Measurements from ENCODE around the gene RPP25L. TPM values are rescaled to one million over a fixed set of nuclear protein-coding genes. Genes with fewer than 3 reads are reported as not detected.
"Not testable (repeated sequence)": the region's sequence is repeated elsewhere in the genome, so short reads cannot be mapped to it uniquely, and the experiment has no call there.

The RPP25L gene
- total RNA-seq, 4 donors from 2014 or later, result 16.6 to 29.4 (median 21.2) TPM

GRCh38 chr9:34642679-34643078, 30.8 kb upstream of the RPP25L start:
- H3K9me3 ChIP-seq, result no peaks in the 10 kb centered on the region
- peaks cover 1 to 26% (median 7%) of the 10 kb centered on the region in 3 donors for H3K4me1 ChIP-seq
- WGBS, 2 donors (ENCODE audit: low coverage in 1 of 2), result 80 to 87% methylated on average over 1 of the region's 1 CpG
- no peak overlapping the region for H3K27ac ChIP-seq
- no peaks in the 10 kb centered on the region for H3K36me3 ChIP-seq
- no peaks in the 10 kb centered on the region for H3K27me3 ChIP-seq
- no peak overlapping the region for H3K4me3 ChIP-seq
- no peak for ATAC-seq
- TF ChIP-seq POLR2A (IDR thresholded peaks at IDR 0.05), result no peak
- no peak for TF ChIP-seq POLR2AphosphoS5 (IDR thresholded peaks at IDR 0.05)
- no peak for TF ChIP-seq CTCF (IDR thresholded peaks at IDR 0.05)

GRCh38 chr9:34639322-34639721, 27.4 kb upstream of the RPP25L start:
- not testable (repeated sequence) for H3K27me3 ChIP-seq, ATAC-seq, H3K9me3 ChIP-seq, H3K27ac ChIP-seq, H3K4me3 ChIP-seq
- Histone ChIP-seq H3K4me1 (peaks cover 0 to 40% (median 8%) of the 10 kb centered on the region in 3 donors), H3K36me3 (peaks cover 0 to 13% of the 10 kb centered on the region in 2 donors)
- 74 to 100% methylated on average over 1 to 8 of the region's 8 CpGs for WGBS, 2 donors (ENCODE audit: low coverage in 1 of 2)

GRCh38 chr9:34638138-34638445, 26.2 kb upstream of the RPP25L start:
- WGBS, 2 donors (ENCODE audit: low coverage in 1 of 2), result 8 to 33% methylated on average over 3 to 5 of the region's 7 CpGs
- Histone ChIP-seq H3K9me3 (no peaks in the 10 kb centered on the region), H3K4me1 (peaks cover 0 to 47% (median 8%) of the 10 kb centered on the region in 3 donors), H3K27ac (peak overlapping the region; percentile 18 to 93 (median 89)), H3K27me3 (no peaks in the 10 kb centered on the region), H3K4me3 (peak overlapping the region; percentile 49 to 85), H3K36me3 (peaks cover 0 to 13% of the 10 kb centered on the region in 2 donors)
- TF ChIP-seq POLR2AphosphoS5 (IDR thresholded peaks at IDR 0.05) (no peak), EP300 (IDR thresholded peaks at IDR 0.05) (no peak), POLR2A (IDR thresholded peaks at IDR 0.05) (no peak), CTCF (IDR thresholded peaks at IDR 0.05) (no peak)
- ATAC-seq, result no peak

GRCh38 chr9:34637356-34638137, 25.6 kb upstream of the RPP25L start, which contains the start of gene SIGMAR1:
SIGMAR1 (minus strand) TSS chr9:34637787; CDS start chr9:34637697, 90 bp downstream.
- 0 to 3% methylated on average over 7 to 8 of the region's 74 CpGs for WGBS, 2 donors (ENCODE audit: low coverage in 1 of 2)
- no peaks in the 10 kb centered on the region for H3K9me3 ChIP-seq
- H3K36me3 ChIP-seq, result peaks cover 0 to 13% of the 10 kb centered on the region in 2 donors
- ATAC-seq, result peak; percentile 98
- H3K4me3 ChIP-seq, result peak within 1 kb of the TSS; percentile 49 to 85
- peak in 3 of 4 experiments; percentile 18 to 23 (median 22) for TF ChIP-seq CTCF (IDR thresholded peaks at IDR 0.05)
- TF ChIP-seq EP300 (IDR thresholded peaks at IDR 0.05), result no peak
- TF ChIP-seq POLR2A (IDR thresholded peaks at IDR 0.05), result peak; percentile 78 to 85
- TF ChIP-seq POLR2AphosphoS5 (IDR thresholded peaks at IDR 0.05), result peak; percentile 77
- no peaks in the 10 kb centered on the region for H3K27me3 ChIP-seq
- peak within 1 kb of the TSS; percentile 18 to 93 (median 89) for H3K27ac ChIP-seq
- peaks cover 0 to 47% (median 8%) of the 10 kb centered on the region in 3 donors for H3K4me1 ChIP-seq

GRCh38 chr9:34636791-34637355, 25.0 kb upstream of the RPP25L start:
- no peaks in the 10 kb centered on the region for H3K9me3 ChIP-seq
- WGBS, 2 donors (ENCODE audit: low coverage in 1 of 2), result 0 to 10% methylated on average over 2 of the region's 23 CpGs
- no peak for ATAC-seq
- peaks cover 0 to 13% of the 10 kb centered on the region in 2 donors for H3K36me3 ChIP-seq
- peak overlapping the region; percentile 49 to 85 for H3K4me3 ChIP-seq
- no peaks in the 10 kb centered on the region for H3K27me3 ChIP-seq
- peaks cover 0 to 47% (median 8%) of the 10 kb centered on the region in 3 donors for H3K4me1 ChIP-seq
- peak overlapping the region; percentile 18 to 93 (median 89) for H3K27ac ChIP-seq
- TF ChIP-seq POLR2AphosphoS5 (IDR thresholded peaks at IDR 0.05), result no peak
- TF ChIP-seq EP300 (IDR thresholded peaks at IDR 0.05), result no peak
- no peak for TF ChIP-seq CTCF (IDR thresholded peaks at IDR 0.05)
- no peak for TF ChIP-seq POLR2A (IDR thresholded peaks at IDR 0.05)
